ENCODE results near the gene PAPOLA. TPM values are rescaled to one million over a fixed set of nuclear protein-coding genes. Genes with fewer than 3 reads are reported as not detected.

Gene PAPOLA
- total RNA-seq, 1 experiment from 2014 or later: 125 TPM

- Histone ChIP-seq H3K27ac (ENCODE audit: low read length) (no peak overlapping the region), H3K4me1 (ENCODE audit: control insufficient read depth, insufficient read depth, low read length) (no peaks in the 10 kb centered on the region), H3K36me3 (ENCODE audit: control insufficient read depth, insufficient read depth, low read length) (no peaks in the 10 kb centered on the region), H3K4me3 (ENCODE audit: low read depth in 2 of 2, low read length in 2 of 2) (no peak overlapping the region), H3K27me3 (ENCODE audit: control insufficient read depth, insufficient read depth, low read length) (no peaks in the 10 kb centered on the region), H3K9me3 (ENCODE audit: control insufficient read depth, insufficient read depth, low read depth, low read length) (no peaks in the 10 kb centered on the region)
- no TSS peak for BruUV-seq (replicated peaks)
- ATAC-seq (no peak), DNase-seq (ENCODE audit: low read depth, low spot score) (no peak)
- intact Hi-C loops (cut with micrococcal nuclease; ENCODE audit: unreplicated experiment) (no loop called here), in situ Hi-C loops (cut with HindIII; ENCODE audit: low pct_unique_long_range_greater_than_20kb, low sequenced_read_pairs) (no loop called here)
- ChIA-PET CTCF (no interaction called here), POLR2A (interaction anchor here (0.6 kb wide), 1 partner anchor 216 kb away, joined by 3 read pairs; no protein-coding TSS in a partner anchor)
- TF ChIP-seq SIN3A (IDR thresholded peaks at IDR 0.05; ENCODE audit: borderline replicate concordance, insufficient read depth, low read depth, low read length): no peak
- TF ChIP-seq REST (IDR thresholded peaks at IDR 0.05; ENCODE audit: insufficient read depth in 1 of 2, low read depth in 2 of 2, low read length in 1 of 2): no peak
- no peak for TF ChIP-seq POLR2AphosphoS5 (IDR thresholded peaks at IDR 0.05; ENCODE audit: low read depth, low read length)
- no peak for TF ChIP-seq TCF7L2 (IDR thresholded peaks at IDR 0.05; ENCODE audit: low read depth, low read length)
- no peak for TF ChIP-seq CTCF (IDR thresholded peaks at IDR 0.05)
Measured at GRCh38 chr14:96589577-96589976, 87.4 kb downstream of the PAPOLA start.

GRCh38 chr14:96590190-96590864 lies 88.1 kb downstream of the PAPOLA start:
- H3K27ac ChIP-seq (ENCODE audit: low read length): no peak overlapping the region
- no peak for TF ChIP-seq REST (IDR thresholded peaks at IDR 0.05; ENCODE audit: insufficient read depth in 1 of 2, low read depth in 2 of 2, low read length in 1 of 2)
- TF ChIP-seq SIN3A (IDR thresholded peaks at IDR 0.05; ENCODE audit: borderline replicate concordance, insufficient read depth, low read depth, low read length): no peak
- no peak for TF ChIP-seq POLR2AphosphoS5 (IDR thresholded peaks at IDR 0.05; ENCODE audit: low read depth, low read length)
- no peak for TF ChIP-seq CTCF (IDR thresholded peaks at IDR 0.05)
- no peak for TF ChIP-seq TCF7L2 (IDR thresholded peaks at IDR 0.05; ENCODE audit: low read depth, low read length)
- in situ Hi-C loops (cut with HindIII; ENCODE audit: low pct_unique_long_range_greater_than_20kb, low sequenced_read_pairs): no loop called here

More at GRCh38 chr14:96590190-96590864, 88.1 kb downstream of the PAPOLA start:
- H3K27me3 ChIP-seq (ENCODE audit: control insufficient read depth, insufficient read depth, low read length): no peaks in the 10 kb centered on the region
- H3K4me1 ChIP-seq (ENCODE audit: control insufficient read depth, insufficient read depth, low read length): no peaks in the 10 kb centered on the region
- intact Hi-C loops (cut with micrococcal nuclease; ENCODE audit: unreplicated experiment): no loop called here
- H3K9me3 ChIP-seq (ENCODE audit: control insufficient read depth, insufficient read depth, low read depth, low read length): no peaks in the 10 kb centered on the region
- DNase-seq (ENCODE audit: low read depth, low spot score): no peak
- no TSS peak for BruUV-seq (replicated peaks)
- no peak overlapping the region for H3K4me3 ChIP-seq (ENCODE audit: low read depth in 2 of 2, low read length in 2 of 2)
- ChIA-PET CTCF (no interaction called here), POLR2A (no interaction called here)
- no peaks in the 10 kb centered on the region for H3K36me3 ChIP-seq (ENCODE audit: control insufficient read depth, insufficient read depth, low read length)
- ATAC-seq: no peak

All from Panc1 (cell line).